ENCODE data around the gene DHX40.

DNA sequence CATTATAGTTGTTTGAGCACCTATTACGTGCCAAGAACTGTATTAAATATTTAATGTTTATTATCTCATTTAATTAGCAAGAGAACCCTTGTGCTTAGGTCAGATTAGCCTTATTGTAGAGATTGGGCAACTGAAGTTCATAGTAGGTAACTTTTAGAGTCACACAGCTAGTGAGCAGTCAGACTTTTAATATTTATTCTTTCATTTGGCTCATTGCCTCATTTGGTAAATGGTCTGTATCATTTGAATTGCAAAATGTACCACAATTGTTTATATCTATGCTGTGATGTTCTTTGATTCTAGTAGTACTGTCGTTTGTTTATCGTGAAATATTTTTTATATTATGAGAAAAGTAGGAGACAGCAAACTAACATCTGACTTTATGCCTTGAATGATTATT, 61.9 kb downstream of the DHX40 start:
- TF ChIP-seq, protein P1, sequence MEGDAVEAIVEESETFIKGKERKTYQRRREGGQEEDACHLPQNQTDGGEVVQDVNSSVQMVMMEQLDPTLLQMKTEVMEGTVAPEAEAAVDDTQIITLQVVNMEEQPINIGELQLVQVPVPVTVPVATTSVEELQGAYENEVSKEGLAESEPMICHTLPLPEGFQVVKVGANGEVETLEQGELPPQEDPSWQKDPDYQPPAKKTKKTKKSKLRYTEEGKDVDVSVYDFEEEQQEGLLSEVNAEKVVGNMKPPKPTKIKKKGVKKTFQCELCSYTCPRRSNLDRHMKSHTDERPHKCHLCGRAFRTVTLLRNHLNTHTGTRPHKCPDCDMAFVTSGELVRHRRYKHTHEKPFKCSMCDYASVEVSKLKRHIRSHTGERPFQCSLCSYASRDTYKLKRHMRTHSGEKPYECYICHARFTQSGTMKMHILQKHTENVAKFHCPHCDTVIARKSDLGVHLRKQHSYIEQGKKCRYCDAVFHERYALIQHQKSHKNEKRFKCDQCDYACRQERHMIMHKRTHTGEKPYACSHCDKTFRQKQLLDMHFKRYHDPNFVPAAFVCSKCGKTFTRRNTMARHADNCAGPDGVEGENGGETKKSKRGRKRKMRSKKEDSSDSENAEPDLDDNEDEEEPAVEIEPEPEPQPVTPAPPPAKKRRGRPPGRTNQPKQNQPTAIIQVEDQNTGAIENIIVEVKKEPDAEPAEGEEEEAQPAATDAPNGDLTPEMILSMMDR (IDR thresholded peaks at IDR 0.05): no peak
- TF ChIP-seq POLR2A (IDR thresholded peaks at IDR 0.05): no peak

All from adrenal gland (tissue), 5 donors.